ENCODE results near the gene TCF12. TPM values are rescaled to one million over a fixed set of nuclear protein-coding genes. Genes with fewer than 3 reads are reported as not detected.

Gene TCF12
- total RNA-seq, 1 experiment from 2014 or later: 76.7 TPM

- Mint-ChIP-seq H3K27ac (peak overlapping the region in 1 of 3 experiments; percentile 22; a peak in 2 of 7 replicates), H3K27me3 (ENCODE audit: low read depth) (peaks cover 1% of the 10 kb centered on the region), H3K9me3 (peaks cover 0 to 2% of the 10 kb centered on the region in 2 experiments; a peak in 3 of 5 replicates), H3K36me3 (ENCODE audit: insufficient read depth in 1 of 3, low read depth in 3 of 3) (no peaks in the 10 kb centered on the region; a peak in 1 of 7 replicates), H3K4me3 (no peak overlapping the region), H3K4me1 (peaks cover 11 to 22% of the 10 kb centered on the region in 2 experiments)
- TF ChIP-seq CTCF (conservative IDR thresholded peaks at IDR 0.05): no peak
- Histone ChIP-seq H2BK5ac (ENCODE audit: insufficient read length, low read length) (no peak overlapping the region), H4K91ac (ENCODE audit: insufficient read length, low read depth, low read length) (no peak overlapping the region), H3K4ac (ENCODE audit: low read depth, low read length) (no peak overlapping the region), H2BK12ac (ENCODE audit: insufficient read length, low read depth, low read length) (no peak overlapping the region), H2BK120ac (ENCODE audit: low read depth, low read length, poor library complexity, severe bottlenecking) (no peak overlapping the region), H3K18ac (ENCODE audit: insufficient read length, low read depth, low read length) (no peak overlapping the region), H3K14ac (ENCODE audit: insufficient read depth, low read length) (no peak overlapping the region), H2BK15ac (ENCODE audit: low read depth, low read length) (no peak overlapping the region), H3K27ac (ENCODE audit: insufficient read length, low read depth, low read length) (no peak overlapping the region), H3K79me1 (ENCODE audit: insufficient read depth, low read depth, low read length, poor library complexity, severe bottlenecking) (no peaks in the 10 kb centered on the region), H3K9ac (ENCODE audit: extremely low read depth, insufficient read length, low read length) (no peak overlapping the region), H4K20me1 (ENCODE audit: control insufficient read depth, insufficient read depth, insufficient read length) (no peaks in the 10 kb centered on the region), H4K8ac (replicated peaks; ENCODE audit: insufficient read length, low read depth, low read length) (no peak overlapping the region), H4K5ac (ENCODE audit: insufficient read length, low read depth, low read length) (no peak overlapping the region), H3T11ph (ENCODE audit: low read length) (no peak overlapping the region), H2AK5ac (ENCODE audit: insufficient read length, low read length) (no peak overlapping the region), H3K23ac (ENCODE audit: insufficient read length, low read depth, low read length) (no peak overlapping the region), H3K4me1 (ENCODE audit: insufficient read depth, low read length) (no peaks in the 10 kb centered on the region), H2BK20ac (ENCODE audit: low read depth, low read length, poor library complexity, severe bottlenecking) (no peak overlapping the region), H3K23me2 (ENCODE audit: insufficient read length, low read depth, low read length, poor library complexity, severe bottlenecking) (peaks cover 7% of the 10 kb centered on the region), H2AFZ (ENCODE audit: low read length) (no peak overlapping the region), H3K9me3 (ENCODE audit: control insufficient read depth, low read depth, low read length) (no peaks in the 10 kb centered on the region), H3K79me2 (ENCODE audit: insufficient read depth, low read length) (no peaks in the 10 kb centered on the region), H3K27me3 (ENCODE audit: insufficient read depth, low read length) (no peaks in the 10 kb centered on the region), H3K4me2 (ENCODE audit: insufficient read depth, insufficient read length, low read length) (no peak overlapping the region), H3K56ac (ENCODE audit: insufficient read length, low read depth, low read length) (no peak overlapping the region)
- no peak for DNase-seq
- no CpG with 5 or more reads among the region's 21 CpGs for WGBS (ENCODE audit: extremely low coverage, insufficient read length, low lambda C conversion rate)
These were observed 391.7 kb downstream of the TCF12 start for GRCh38 chr15:57309856-57310760.

All from H9 (cell line).